ENCODE measurements around the gene CSNK1D.

DNA sequence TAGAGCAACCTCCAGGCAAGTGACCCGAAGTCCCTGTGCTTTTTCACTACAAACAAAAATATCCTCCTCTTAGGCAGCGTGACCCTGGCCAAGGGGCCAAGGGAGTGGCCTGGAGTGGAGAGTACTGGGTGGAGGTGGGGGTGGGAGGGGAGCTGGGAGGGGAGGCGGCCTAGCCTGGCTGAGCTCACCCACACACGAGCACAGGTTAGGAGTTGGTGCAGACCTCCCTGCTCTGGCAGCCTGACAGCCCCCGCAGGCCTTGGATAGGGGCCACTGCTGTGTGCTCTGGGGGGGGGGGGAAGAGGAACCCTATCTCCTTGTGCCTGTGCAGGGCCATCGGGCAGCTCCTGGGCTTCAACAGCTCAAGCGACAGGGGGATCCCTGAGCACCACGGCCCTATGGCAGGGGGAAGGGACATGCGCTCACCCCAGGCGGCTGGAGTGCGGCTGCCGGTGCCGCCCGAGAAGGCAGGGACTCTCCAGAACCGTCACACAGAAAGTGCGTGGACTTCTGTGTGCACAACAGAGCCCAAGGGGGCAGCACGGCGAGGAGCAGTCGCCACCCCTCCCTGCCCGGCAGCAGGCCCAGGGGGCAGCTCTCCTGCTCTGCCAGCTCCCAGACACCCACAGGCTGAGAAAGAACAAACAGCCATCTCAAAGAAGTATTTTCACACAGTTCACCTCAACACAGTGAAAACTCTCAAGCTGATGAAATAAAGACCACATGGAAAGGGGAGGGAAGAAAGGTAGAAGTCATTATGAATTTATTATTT, 31.4 kb downstream of the CSNK1D start:
- TF ChIP-seq EZH2phosphoT487 (IDR thresholded peaks at IDR 0.05; ENCODE audit: insufficient read depth, low read depth) = no peak
- no peak for TF ChIP-seq EZH2 (IDR thresholded peaks at IDR 0.05; ENCODE audit: insufficient read depth, poor library complexity, severe bottlenecking)

All from GM23248 (cell line).